AG04449 (cell line): Measurements from ENCODE around the gene DCBLD1.

Source experiments
- CTCF ChIA-PET: fragments of 350-600 bp; formaldehyde crosslinking; extraction: SDS; loops from one replicate; lab custom pipeline; 2021; ENCODE audit warnings: antibody characterized with exemption; lab: Yijun Ruan, JAX
- POLR2A ChIA-PET: fragments of 400-600, 350-600 bp; formaldehyde crosslinking; extraction: SDS; loops from one replicate; lab custom pipeline; 2020; ENCODE audit warnings: antibody characterized with exemption, inconsistent platforms; lab: Yijun Ruan, JAX
- DNase-seq: peaks from one replicate; pipeline ENCODE4 v3.0.0-alpha.2; 2010; ENCODE audit warnings: low read depth, low spot score
- H3K4me3 ChIP-seq: 2 replicates; pipeline ENCODE4 v1.5.1; 2011; ENCODE audit warnings: low read depth, mild to moderate bottlenecking, control low read depth, low read length
- CTCF ChIP-seq: IDR thresholded peaks from one replicate; pipeline ENCODE4 v1.5.1; 2011; ENCODE audit warnings: mild to moderate bottlenecking, moderate library complexity, low read length, control low read depth, inconsistent platforms; ENCODE audit not compliant: insufficient read depth; ENCODE audit errors: missing control alignments

DCBLD1 gene

GRCh38 chr6:117496383-117496990 is 14.0 kb downstream of the DCBLD1 start:
- POLR2A ChIA-PET, result interaction anchor here (0.7 to 1.2 kb wide), 2 partner anchors 14 to 49 kb away, joined by 3 to 4 read pairs; partner anchors contain the start of gene DCBLD1
- CTCF ChIA-PET, result interaction anchor here (0.9 to 2.2 kb wide), 5 partner anchors 10 to 55 kb away, joined by 3 to 5 read pairs (median 3); no protein-coding TSS in a partner anchor
- peak; percentile 40 for DNase-seq
- TF ChIP-seq CTCF, result no peak
- no peak overlapping the region for H3K4me3 ChIP-seq

- ChIA-PET POLR2A (no interaction called here), CTCF (interaction anchor here (1.4 to 2.2 kb wide), 2 partner anchors 11 to 47 kb away, joined by 3 to 5 read pairs; no protein-coding TSS in a partner anchor)
- DNase-seq, result no peak
- no peak for TF ChIP-seq CTCF
- H3K4me3 ChIP-seq, result no peak overlapping the region
Observed at GRCh38 chr6:117497237-117497636, 14.8 kb downstream of the DCBLD1 start.

GRCh38 chr6:117498159-117498558 is 15.7 kb downstream of the DCBLD1 start:
- CTCF ChIA-PET, result interaction anchor here (2.2 kb wide), 1 partner anchor 48 kb away, joined by 5 read pairs; no protein-coding TSS in a partner anchor
- DNase-seq, result no peak
- no peak overlapping the region for H3K4me3 ChIP-seq
- POLR2A ChIA-PET, result interaction anchor here (0.9 kb wide), 1 partner anchor 15 kb away, joined by 3 read pairs; no protein-coding TSS in a partner anchor
- no peak for TF ChIP-seq CTCF

GRCh38 chr6:117501722-117502121 is 19.2 kb downstream of the DCBLD1 start:
- no peak for DNase-seq
- ChIA-PET CTCF (interaction anchor here (1.8 kb wide), 1 partner anchor 52 kb away, joined by 4 read pairs; no protein-coding TSS in a partner anchor), POLR2A (no interaction called here)
- TF ChIP-seq CTCF, result no peak
- no peak overlapping the region for H3K4me3 ChIP-seq

- DNase-seq, result no peak
- POLR2A ChIA-PET, result no interaction called here
- H3K4me3 ChIP-seq, result no peak overlapping the region
- CTCF ChIA-PET, result interaction anchor here (1.8 kb wide), 1 partner anchor 53 kb away, joined by 4 read pairs; no protein-coding TSS in a partner anchor
- no peak for TF ChIP-seq CTCF
Observed at GRCh38 chr6:117502580-117502979, 20.1 kb downstream of the DCBLD1 start.

- CTCF ChIA-PET, result interaction anchor here (1.8 kb wide), 1 partner anchor 53 kb away, joined by 4 read pairs; no protein-coding TSS in a partner anchor
- TF ChIP-seq CTCF, result no peak
- H3K4me3 ChIP-seq, result no peak overlapping the region
- POLR2A ChIA-PET, result no interaction called here
- DNase-seq, result no peak
Observed at GRCh38 chr6:117503211-117503610, 20.7 kb downstream of the DCBLD1 start.
